HG03442 (cell line): Measurements from ENCODE around the gene DRICH1.
"Not testable (repeated sequence)": the region's sequence is repeated elsewhere in the genome, so short reads cannot be mapped to it uniquely, and the experiment has no call there.

ENCODE experiments used
- ATAC-seq: cut with Tn5 transposase; IDR thresholded peaks from one replicate; pipeline ENCODE4 v1.9.1; 2021; ENCODE audit warnings: mild to moderate bottlenecking, moderate library complexity; ENCODE audit not compliant: unreplicated experiment

DRICH1 gene

DNA sequence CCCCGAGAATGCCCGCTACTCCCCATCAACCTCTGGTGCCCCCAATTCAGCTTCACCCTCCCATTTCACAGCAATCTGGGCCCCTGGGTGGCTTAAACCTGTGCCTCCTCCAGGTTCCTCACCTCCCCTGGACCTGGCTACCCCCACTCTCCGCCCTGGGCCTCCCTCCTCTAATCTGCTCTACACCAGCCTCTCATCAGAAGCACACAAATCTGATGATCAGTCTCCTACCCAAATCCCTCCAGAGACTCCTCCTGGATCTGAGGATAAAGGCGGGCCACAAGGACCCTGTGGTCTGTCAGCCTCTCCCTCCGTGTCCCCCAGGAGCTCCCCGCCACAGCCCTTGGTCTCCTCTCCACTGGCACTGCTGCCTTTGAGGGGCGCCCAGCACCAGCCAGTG, 28.9 kb downstream of the DRICH1 start:
- ATAC-seq = no peak

- no peak for ATAC-seq
These were observed 33.2 kb downstream of the DRICH1 start for GRCh38 chr22:23598805-23599518.

- not testable (repeated sequence) for ATAC-seq
These were observed 34.4 kb downstream of the DRICH1 start for GRCh38 chr22:23597576-23598268.

- not testable (repeated sequence) for ATAC-seq
These were observed 36.2 kb downstream of the DRICH1 start for GRCh38 chr22:23595904-23596303.

DNA sequence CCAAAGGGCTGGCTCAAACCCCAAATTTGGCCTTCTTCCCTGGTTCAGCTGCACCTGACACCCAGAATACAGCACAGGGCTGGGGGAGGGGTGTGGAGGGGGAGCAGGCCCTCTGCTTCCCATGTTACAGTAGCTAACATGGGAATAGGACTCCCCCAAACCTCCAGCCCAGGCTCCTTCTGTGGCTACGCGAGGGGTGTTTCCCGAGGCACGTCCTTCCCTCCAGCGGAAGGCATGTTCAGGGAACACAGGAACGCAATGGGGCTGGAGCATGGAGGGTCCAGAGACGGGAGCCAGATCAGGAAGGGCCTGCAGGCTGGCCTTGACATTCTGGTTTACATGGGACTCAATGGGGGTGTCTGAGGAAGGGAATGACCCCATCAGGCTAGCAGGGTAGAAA, 40.3 kb downstream of the DRICH1 start:
- no peak for ATAC-seq

- no peak for ATAC-seq
These were observed 40.8 kb downstream of the DRICH1 start for GRCh38 chr22:23591201-23591791.

DNA sequence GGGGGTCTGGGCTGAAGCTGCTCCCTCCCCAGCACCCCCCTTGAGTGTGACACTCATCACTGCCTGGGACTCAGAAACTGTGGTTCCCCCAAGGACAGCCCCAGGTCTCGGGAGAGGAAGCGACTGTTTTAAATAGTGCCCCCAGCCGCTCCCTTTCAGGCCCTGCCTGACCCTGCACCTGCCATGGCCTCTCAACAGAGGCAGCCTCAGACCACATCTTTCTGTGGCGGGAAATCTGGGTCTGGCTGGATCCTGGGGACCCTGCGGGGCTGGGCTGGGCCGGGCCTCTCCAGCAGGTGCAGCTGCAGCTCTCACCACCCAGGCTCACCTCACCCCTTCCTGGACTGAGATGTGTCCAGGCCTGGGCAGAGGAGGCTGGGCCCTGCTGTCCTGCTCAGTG, 48.3 kb downstream of the DRICH1 start:
- ATAC-seq = no peak

- no peak for ATAC-seq
These were observed 49.0 kb downstream of the DRICH1 start for GRCh38 chr22:23583153-23583552.

- no peak for ATAC-seq
These were observed 50.9 kb downstream of the DRICH1 start for GRCh38 chr22:23581260-23581650.

- no peak for ATAC-seq
These were observed 51.4 kb downstream of the DRICH1 start for GRCh38 chr22:23580576-23581259.

- ATAC-seq = no peak
These were observed 52.1 kb downstream of the DRICH1 start, which contains the start of gene IGLL1 for GRCh38 chr22:23579870-23580575. IGLL1 (minus strand) TSS chr22:23580290; CDS start chr22:23580190, 100 bp downstream.

- no peak for ATAC-seq
These were observed 52.8 kb downstream of the DRICH1 start for GRCh38 chr22:23579280-23579679.

DNA sequence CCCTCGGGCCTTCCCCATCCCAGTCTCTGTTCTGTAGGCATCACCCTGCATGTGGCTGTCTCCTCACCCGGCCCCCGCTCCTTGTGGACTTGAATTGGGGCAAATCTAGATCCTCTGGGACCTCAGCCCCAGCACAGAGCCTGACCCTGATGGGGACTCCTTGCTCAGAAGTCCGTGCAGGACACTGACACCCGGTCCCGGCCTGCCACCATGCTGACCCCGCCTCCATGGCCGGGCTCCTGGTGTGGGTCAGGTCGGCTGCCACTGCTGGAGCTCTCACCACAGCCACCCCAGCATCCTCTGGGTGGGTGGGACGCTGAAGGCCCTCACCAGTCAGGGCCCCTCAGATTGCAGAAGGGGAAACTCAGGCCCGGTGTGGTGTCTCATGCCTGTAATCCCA, 53.8 kb downstream of the DRICH1 start:
- ATAC-seq = no peak

DNA sequence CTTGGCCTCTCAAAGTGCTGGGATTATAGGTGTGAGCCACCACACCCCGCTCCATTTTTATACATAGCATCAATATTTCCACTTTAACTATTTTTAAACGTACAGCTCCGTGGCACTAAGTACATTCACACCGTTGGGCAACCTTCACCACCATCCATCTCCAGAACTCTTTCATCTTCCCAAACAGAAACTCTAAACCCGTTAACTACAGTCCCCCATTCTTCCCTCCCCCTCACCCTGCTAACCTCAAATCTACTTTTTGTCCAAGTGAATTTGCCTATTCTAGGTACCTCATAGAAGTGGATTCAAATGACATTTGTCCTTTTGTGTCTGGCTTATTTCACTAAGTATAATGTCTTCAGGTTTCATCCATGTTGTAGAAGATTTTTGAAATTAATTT, 55.4 kb downstream of the DRICH1 start:
- no peak for ATAC-seq

DNA sequence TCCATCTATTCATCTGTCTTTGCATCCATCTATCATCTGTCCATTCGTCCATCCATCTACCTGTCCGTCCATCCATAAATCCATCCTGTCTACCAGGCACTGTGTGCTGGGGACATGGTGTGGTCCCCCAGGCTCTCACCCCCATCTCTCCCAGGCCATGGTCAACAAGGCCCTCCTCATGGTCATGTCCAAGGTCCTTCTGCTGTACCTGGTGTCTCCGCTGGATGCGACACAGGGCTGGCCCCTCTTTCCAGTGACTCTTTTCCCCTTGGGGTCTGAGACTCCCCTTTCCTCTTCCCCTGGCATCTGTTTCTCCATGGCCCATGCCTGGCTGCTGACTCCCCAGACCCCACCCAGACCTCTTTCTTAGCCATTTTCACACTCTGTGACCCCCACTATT, 56.5 kb downstream of the DRICH1 start:
- no peak for ATAC-seq

- ATAC-seq = no peak
These were observed 57.2 kb downstream of the DRICH1 start for GRCh38 chr22:23574877-23575276.

- ATAC-seq = no peak
These were observed 57.7 kb downstream of the DRICH1 start for GRCh38 chr22:23574371-23574811.

- ATAC-seq = not testable (repeated sequence)
These were observed 58.4 kb downstream of the DRICH1 start for GRCh38 chr22:23573701-23574235.

- ATAC-seq = not testable (repeated sequence)
These were observed 59.0 kb downstream of the DRICH1 start for GRCh38 chr22:23573106-23573505.

DNA sequence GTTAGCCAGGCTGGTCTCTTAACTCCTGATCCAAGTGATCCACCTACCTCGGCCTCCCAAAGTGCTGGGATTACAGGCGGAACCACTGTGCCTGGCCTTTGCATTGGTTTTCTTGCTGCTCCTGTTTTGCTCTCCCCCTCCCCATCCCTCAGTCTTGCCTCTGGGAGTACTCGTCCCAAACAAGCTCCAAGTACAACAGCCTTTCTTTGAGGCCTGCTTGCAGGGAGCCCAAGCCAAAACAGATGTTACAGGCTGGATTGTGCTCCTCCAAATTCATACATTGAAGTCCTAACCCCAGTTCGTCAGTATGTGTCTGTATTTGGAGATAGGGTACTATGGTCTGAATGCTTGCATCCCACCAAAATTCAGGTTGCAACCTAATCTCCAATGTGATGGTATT, 60.6 kb downstream of the DRICH1 start:
- ATAC-seq = no peak
